ENCODE measurements around the gene GADL1. TPM values are rescaled to one million over a fixed set of nuclear protein-coding genes. Genes with fewer than 3 reads are reported as not detected.

Gene GADL1
- total and polyA plus RNA-seq, 2 donors, result 0.02 to 0.09 TPM

DNA sequence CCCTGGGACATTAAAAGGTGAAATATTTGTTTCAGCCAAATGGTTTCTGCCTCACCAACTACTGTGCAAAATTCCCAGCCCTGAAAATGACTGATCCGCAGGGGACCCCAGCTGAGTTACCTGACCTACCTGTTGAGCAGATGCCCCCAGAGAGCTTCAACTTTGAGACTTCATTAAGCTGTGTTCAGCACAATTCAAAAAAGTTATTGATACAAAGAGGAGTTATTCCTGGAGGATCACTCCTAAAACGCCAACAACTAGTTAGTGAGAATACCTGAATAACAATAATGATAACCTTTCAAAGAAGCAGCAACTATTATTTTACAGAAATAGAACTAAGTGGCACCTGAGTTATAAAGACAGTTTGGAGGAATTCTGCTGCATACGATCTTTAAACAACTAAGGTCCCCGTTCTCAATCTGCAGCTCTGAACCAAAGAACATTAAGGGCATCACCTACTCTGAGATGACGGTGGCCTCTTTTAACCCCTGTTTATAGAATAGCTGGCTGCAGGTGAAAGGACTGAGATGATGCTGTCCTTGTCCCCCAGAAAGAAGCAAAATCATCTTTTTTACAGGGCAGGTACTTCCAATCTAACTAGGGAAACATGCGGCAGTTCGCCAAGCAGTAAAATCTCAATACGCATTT lies 659 bp downstream of the GADL1 start:
- 68% methylated on average over 8 of the region's 8 CpGs for whole genome bisulfite sequencing
- peak in 1 of 9 donors; percentile 2 for DNase-seq (ENCODE audit: low read depth in 6 of 9, low spot score in 9 of 9)
- H3K27me3 ChIP-seq (ENCODE audit: control insufficient read depth in 2 of 2, insufficient read depth in 1 of 2, low read length in 1 of 2), result peaks cover 2 to 19% of the 10 kb centered on the region in 2 donors
- no peaks in the 10 kb centered on the region for H3K36me3 ChIP-seq (ENCODE audit: control insufficient read depth in 2 of 2, insufficient read depth in 2 of 2, low read length in 1 of 2)
- H3K27ac ChIP-seq (ENCODE audit: low read depth in 1 of 2, low read length in 1 of 2), result no peak overlapping the region
- peak overlapping the region in 1 of 2 donors; percentile 54 for H3K4me3 ChIP-seq (ENCODE audit: low read length in 2 of 2)
- peaks cover 0 to 12% of the 10 kb centered on the region in 2 donors for H3K4me1 ChIP-seq (ENCODE audit: control insufficient read depth in 2 of 2, insufficient read depth in 2 of 2, low read length in 2 of 2)
- H3K9me3 ChIP-seq (ENCODE audit: control insufficient read depth in 2 of 2, insufficient read depth in 1 of 2, low read length in 1 of 2), result peaks cover 0 to 4% of the 10 kb centered on the region in 2 donors

DNA sequence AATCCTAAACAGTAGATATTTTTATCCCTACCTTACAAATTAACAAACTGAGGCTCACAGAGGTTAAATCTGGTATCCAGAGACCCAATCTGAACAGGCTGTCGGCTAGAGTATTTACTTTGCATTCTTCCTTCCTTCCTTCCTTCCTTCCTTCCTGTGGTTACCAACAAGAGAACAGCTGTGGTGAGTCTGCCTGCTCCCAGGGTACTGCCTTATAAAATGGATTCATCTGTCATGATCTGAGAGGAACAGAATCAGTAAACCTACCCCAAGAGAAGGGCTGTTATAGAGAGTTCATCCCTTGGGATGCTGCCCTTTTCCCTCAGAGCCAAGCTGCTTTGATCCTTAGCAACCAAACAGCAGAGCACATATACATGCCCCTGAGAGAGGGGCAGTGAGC lies 3.6 kb downstream of the GADL1 start:
- peaks cover 0 to 12% of the 10 kb centered on the region in 2 donors for H3K4me1 ChIP-seq (ENCODE audit: control insufficient read depth in 2 of 2, insufficient read depth in 2 of 2, low read length in 2 of 2)
- H3K27me3 ChIP-seq (ENCODE audit: control insufficient read depth in 2 of 2, insufficient read depth in 1 of 2, low read length in 1 of 2), result peaks cover 2 to 19% of the 10 kb centered on the region in 2 donors
- WGBS, result 7% methylated on average over 1 of the region's 1 CpG
- H3K4me3 ChIP-seq (ENCODE audit: low read length in 2 of 2), result no peak overlapping the region
- DNase-seq (ENCODE audit: low read depth in 6 of 9, low spot score in 9 of 9), result peak in 2 of 9 donors; percentile 0 to 21
- H3K36me3 ChIP-seq (ENCODE audit: control insufficient read depth in 2 of 2, insufficient read depth in 2 of 2, low read length in 1 of 2), result no peaks in the 10 kb centered on the region
- H3K9me3 ChIP-seq (ENCODE audit: control insufficient read depth in 2 of 2, insufficient read depth in 1 of 2, low read length in 1 of 2), result peaks cover 0 to 4% of the 10 kb centered on the region in 2 donors
- H3K27ac ChIP-seq (ENCODE audit: low read depth in 1 of 2, low read length in 1 of 2), result no peak overlapping the region

DNA sequence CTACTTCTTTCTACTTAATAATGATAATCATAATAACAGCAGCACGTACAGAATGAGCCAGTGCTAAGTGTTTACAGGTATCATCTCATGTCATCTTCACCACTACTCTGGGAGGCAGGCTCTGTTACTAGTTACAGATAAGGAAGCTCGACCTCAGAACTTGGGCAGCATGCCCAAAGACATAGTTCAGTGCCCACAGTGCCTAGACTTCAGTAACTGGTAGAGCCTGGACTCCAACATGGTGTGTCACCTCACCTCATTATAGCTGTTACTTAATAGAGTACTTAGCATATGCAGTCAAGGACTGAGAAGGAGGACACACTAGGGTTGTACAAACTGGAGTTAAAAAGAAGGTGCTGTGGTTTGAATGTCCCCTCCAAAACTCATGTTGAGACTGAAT lies 7.6 kb downstream of the GADL1 start:
- Histone ChIP-seq H3K4me3 (ENCODE audit: low read length in 2 of 2) (no peak overlapping the region), H3K4me1 (ENCODE audit: control insufficient read depth in 2 of 2, insufficient read depth in 2 of 2, low read length in 2 of 2) (peaks cover 0 to 6% of the 10 kb centered on the region in 2 donors), H3K27me3 (ENCODE audit: control insufficient read depth in 2 of 2, insufficient read depth in 1 of 2, low read length in 1 of 2) (no peaks in the 10 kb centered on the region), H3K27ac (ENCODE audit: low read depth in 1 of 2, low read length in 1 of 2) (no peak overlapping the region), H3K36me3 (ENCODE audit: control insufficient read depth in 2 of 2, insufficient read depth in 2 of 2, low read length in 1 of 2) (no peaks in the 10 kb centered on the region), H3K9me3 (ENCODE audit: control insufficient read depth in 2 of 2, insufficient read depth in 1 of 2, low read length in 1 of 2) (no peaks in the 10 kb centered on the region)
- 94% methylated on average over 2 of the region's 2 CpGs for WGBS
- no peak for DNase-seq (ENCODE audit: low read depth in 6 of 9, low spot score in 9 of 9)

DNA sequence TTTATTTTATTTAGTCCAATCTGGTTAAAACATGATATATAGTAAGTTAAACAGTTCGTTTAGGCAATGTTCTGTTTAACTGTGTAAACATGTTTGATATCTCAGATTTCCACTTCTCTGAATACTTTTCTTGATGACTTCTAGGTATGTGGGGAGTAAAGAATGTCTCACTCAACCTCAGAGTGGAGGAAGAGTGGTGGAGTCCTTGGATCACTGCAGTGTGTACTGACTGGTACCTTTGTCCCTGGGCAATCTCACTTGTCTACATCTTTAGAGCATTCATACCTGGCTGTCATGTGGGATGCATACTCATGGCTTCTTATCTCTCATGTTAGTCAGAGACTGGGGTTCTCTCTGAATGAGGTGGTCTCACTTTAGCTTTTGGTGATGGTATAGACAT lies 15.6 kb downstream of the GADL1 start:
- H3K4me3 ChIP-seq (ENCODE audit: low read length in 2 of 2), result no peak overlapping the region
- 91% methylated on average over 1 of the region's 1 CpG for WGBS
- DNase-seq (ENCODE audit: low read depth in 6 of 9, low spot score in 9 of 9), result no peak

DNA sequence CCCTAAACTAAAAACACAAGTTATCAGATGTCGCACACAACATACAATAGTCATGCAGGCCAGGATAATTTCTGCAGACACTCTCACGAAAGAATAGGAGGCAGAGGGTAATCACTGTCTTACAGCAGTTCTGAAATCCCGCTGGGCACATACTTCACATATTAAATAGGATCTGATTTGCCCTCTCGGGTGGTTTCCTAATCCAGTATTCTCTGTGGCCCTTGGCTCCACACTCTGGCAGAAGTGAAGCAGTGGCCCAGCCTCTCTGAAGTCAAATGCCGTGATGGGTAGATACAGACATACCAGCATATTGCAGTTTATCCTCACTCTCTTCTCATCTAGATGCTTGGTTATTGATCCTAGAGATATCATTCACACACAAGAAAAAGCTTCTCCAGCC lies 19.0 kb downstream of the GADL1 start:
- 98% methylated on average over 5 of the region's 5 CpGs for WGBS
- H3K4me3 ChIP-seq (ENCODE audit: low read length in 2 of 2), result no peak overlapping the region
- no peaks in the 10 kb centered on the region for H3K27me3 ChIP-seq (ENCODE audit: control insufficient read depth in 2 of 2, insufficient read depth in 1 of 2, low read length in 1 of 2)
- H3K9me3 ChIP-seq (ENCODE audit: control insufficient read depth in 2 of 2, insufficient read depth in 1 of 2, low read length in 1 of 2), result no peaks in the 10 kb centered on the region
- H3K36me3 ChIP-seq (ENCODE audit: control insufficient read depth in 2 of 2, insufficient read depth in 2 of 2, low read length in 1 of 2), result no peaks in the 10 kb centered on the region
- H3K4me1 ChIP-seq (ENCODE audit: control insufficient read depth in 2 of 2, insufficient read depth in 2 of 2, low read length in 2 of 2), result no peaks in the 10 kb centered on the region
- H3K27ac ChIP-seq (ENCODE audit: low read depth in 1 of 2, low read length in 1 of 2), result no peak overlapping the region
- no peak for DNase-seq (ENCODE audit: low read depth in 6 of 9, low spot score in 9 of 9)

More for the DNA sequence above, 15.6 kb downstream of the GADL1 start:
- no peak overlapping the region for H3K27ac ChIP-seq (ENCODE audit: low read depth in 1 of 2, low read length in 1 of 2)
- H3K9me3 ChIP-seq (ENCODE audit: control insufficient read depth in 2 of 2, insufficient read depth in 1 of 2, low read length in 1 of 2), result no peaks in the 10 kb centered on the region
- no peaks in the 10 kb centered on the region for H3K36me3 ChIP-seq (ENCODE audit: control insufficient read depth in 2 of 2, insufficient read depth in 2 of 2, low read length in 1 of 2)
- H3K27me3 ChIP-seq (ENCODE audit: control insufficient read depth in 2 of 2, insufficient read depth in 1 of 2, low read length in 1 of 2), result no peaks in the 10 kb centered on the region
- H3K4me1 ChIP-seq (ENCODE audit: control insufficient read depth in 2 of 2, insufficient read depth in 2 of 2, low read length in 2 of 2), result no peaks in the 10 kb centered on the region

DNA sequence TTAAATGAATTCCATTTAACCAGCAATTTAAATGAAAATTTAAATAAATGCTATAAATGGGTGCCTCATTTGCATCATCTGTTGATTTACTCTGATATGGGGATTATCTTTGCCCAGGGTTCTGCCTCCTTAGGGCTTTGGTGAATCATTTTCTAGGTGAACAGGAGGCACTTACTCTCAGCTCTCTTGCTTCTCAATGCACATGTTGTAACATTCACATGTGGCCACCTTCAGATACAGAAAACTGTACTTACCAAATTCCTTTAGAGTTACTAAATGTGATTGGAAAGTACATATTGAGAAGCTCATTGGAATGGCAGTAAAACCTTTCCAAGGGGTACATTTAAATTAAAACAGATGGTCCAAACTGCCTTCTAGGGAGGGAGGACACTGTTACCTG lies 20.8 kb downstream of the GADL1 start:
- no peaks in the 10 kb centered on the region for H3K4me1 ChIP-seq (ENCODE audit: control insufficient read depth in 2 of 2, insufficient read depth in 2 of 2, low read length in 2 of 2)
- H3K36me3 ChIP-seq (ENCODE audit: control insufficient read depth in 2 of 2, insufficient read depth in 2 of 2, low read length in 1 of 2), result no peaks in the 10 kb centered on the region
- no peak overlapping the region for H3K4me3 ChIP-seq (ENCODE audit: low read length in 2 of 2)
- no peaks in the 10 kb centered on the region for H3K27me3 ChIP-seq (ENCODE audit: control insufficient read depth in 2 of 2, insufficient read depth in 1 of 2, low read length in 1 of 2)
- no peaks in the 10 kb centered on the region for H3K9me3 ChIP-seq (ENCODE audit: control insufficient read depth in 2 of 2, insufficient read depth in 1 of 2, low read length in 1 of 2)
- H3K27ac ChIP-seq (ENCODE audit: low read depth in 1 of 2, low read length in 1 of 2), result no peak overlapping the region
- DNase-seq (ENCODE audit: low read depth in 6 of 9, low spot score in 9 of 9), result no peak

DNA sequence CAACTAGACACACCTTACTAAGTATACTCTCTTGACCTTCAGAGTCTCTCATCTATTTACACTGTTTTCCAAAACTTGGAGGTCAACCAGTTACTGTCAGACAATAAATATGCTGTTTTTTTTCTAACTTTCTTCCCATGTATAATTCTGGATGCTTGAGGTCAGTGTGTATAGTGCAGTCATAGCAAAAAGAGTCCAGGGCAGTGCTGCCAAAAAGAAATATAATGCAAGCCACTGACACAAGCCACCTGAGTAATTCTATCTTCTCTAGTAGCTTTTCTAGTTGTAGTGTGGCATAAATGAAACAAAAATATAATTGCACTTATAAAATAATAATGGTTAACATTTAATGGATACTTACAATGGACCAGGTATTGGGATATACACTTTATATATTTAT lies 21.6 kb downstream of the GADL1 start:
- Histone ChIP-seq H3K4me1 (ENCODE audit: control insufficient read depth in 2 of 2, insufficient read depth in 2 of 2, low read length in 2 of 2) (no peaks in the 10 kb centered on the region), H3K27me3 (ENCODE audit: control insufficient read depth in 2 of 2, insufficient read depth in 1 of 2, low read length in 1 of 2) (no peaks in the 10 kb centered on the region), H3K4me3 (ENCODE audit: low read length in 2 of 2) (no peak overlapping the region), H3K9me3 (ENCODE audit: control insufficient read depth in 2 of 2, insufficient read depth in 1 of 2, low read length in 1 of 2) (no peaks in the 10 kb centered on the region), H3K36me3 (ENCODE audit: control insufficient read depth in 2 of 2, insufficient read depth in 2 of 2, low read length in 1 of 2) (no peaks in the 10 kb centered on the region), H3K27ac (ENCODE audit: low read depth in 1 of 2, low read length in 1 of 2) (no peak overlapping the region)
- no peak for DNase-seq (ENCODE audit: low read depth in 6 of 9, low spot score in 9 of 9)

DNA sequence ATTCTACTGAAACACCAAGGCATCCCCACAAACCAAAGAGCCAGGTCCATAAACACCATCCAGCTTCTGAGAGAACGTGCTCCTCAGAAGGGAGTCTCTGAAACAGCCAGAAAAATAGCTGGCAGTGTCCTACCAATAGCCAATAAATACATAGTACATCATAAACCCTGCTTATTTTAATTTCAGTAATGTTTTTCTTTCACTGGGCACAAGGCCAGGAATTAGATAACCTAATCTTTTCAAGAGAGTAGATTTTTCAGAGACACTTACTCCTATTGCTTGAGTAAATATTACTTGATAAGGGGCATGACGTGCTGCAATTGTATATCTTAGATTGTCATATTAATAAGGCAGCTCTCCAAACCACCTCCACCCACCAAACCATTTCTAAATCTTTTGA lies 22.7 kb downstream of the GADL1 start:
- Histone ChIP-seq H3K4me1 (ENCODE audit: control insufficient read depth in 2 of 2, insufficient read depth in 2 of 2, low read length in 2 of 2) (no peaks in the 10 kb centered on the region), H3K36me3 (ENCODE audit: control insufficient read depth in 2 of 2, insufficient read depth in 2 of 2, low read length in 1 of 2) (no peaks in the 10 kb centered on the region), H3K27ac (ENCODE audit: low read depth in 1 of 2, low read length in 1 of 2) (no peak overlapping the region), H3K4me3 (ENCODE audit: low read length in 2 of 2) (no peak overlapping the region), H3K27me3 (ENCODE audit: control insufficient read depth in 2 of 2, insufficient read depth in 1 of 2, low read length in 1 of 2) (no peaks in the 10 kb centered on the region), H3K9me3 (ENCODE audit: control insufficient read depth in 2 of 2, insufficient read depth in 1 of 2, low read length in 1 of 2) (no peaks in the 10 kb centered on the region)
- no peak for DNase-seq (ENCODE audit: low read depth in 6 of 9, low spot score in 9 of 9)
- WGBS, result 94% methylated on average over 2 of the region's 2 CpGs

DNA sequence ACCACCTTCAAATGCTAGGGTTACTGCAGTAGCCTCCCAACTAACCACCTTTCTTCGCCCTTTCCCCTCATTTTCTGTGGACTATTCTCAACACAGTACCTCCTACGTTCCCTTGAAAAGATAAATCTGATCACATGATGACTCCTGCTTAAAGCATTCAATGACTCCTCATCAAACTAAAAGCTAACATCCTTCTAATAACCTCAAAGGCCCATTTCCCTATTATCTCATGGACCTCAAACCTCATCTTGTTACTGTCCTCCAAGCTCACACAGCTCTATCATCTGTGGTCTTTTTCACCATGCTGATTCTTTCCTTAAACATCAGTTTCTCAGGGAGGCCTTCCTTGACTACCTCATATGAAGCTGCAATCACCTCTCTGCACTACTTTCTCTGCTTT lies 29.6 kb downstream of the GADL1 start:
- Histone ChIP-seq H3K36me3 (ENCODE audit: control insufficient read depth in 2 of 2, insufficient read depth in 2 of 2, low read length in 1 of 2) (no peaks in the 10 kb centered on the region), H3K27me3 (ENCODE audit: control insufficient read depth in 2 of 2, insufficient read depth in 1 of 2, low read length in 1 of 2) (no peaks in the 10 kb centered on the region), H3K9me3 (ENCODE audit: control insufficient read depth in 2 of 2, insufficient read depth in 1 of 2, low read length in 1 of 2) (no peaks in the 10 kb centered on the region), H3K4me3 (ENCODE audit: low read length in 2 of 2) (no peak overlapping the region), H3K4me1 (ENCODE audit: control insufficient read depth in 2 of 2, insufficient read depth in 2 of 2, low read length in 2 of 2) (no peaks in the 10 kb centered on the region), H3K27ac (ENCODE audit: low read depth in 1 of 2, low read length in 1 of 2) (no peak overlapping the region)
- WGBS, result 95% methylated on average over 2 of the region's 2 CpGs
- no peak for DNase-seq (ENCODE audit: low read depth in 6 of 9, low spot score in 9 of 9)
